Measurements from ENCODE around the gene SPACA7. TPM values are rescaled to one million over a fixed set of nuclear protein-coding genes. Genes with fewer than 3 reads are reported as not detected.

SPACA7 gene
- total RNA-seq, 4 donors from 2014 or later, result not detected

DNA sequence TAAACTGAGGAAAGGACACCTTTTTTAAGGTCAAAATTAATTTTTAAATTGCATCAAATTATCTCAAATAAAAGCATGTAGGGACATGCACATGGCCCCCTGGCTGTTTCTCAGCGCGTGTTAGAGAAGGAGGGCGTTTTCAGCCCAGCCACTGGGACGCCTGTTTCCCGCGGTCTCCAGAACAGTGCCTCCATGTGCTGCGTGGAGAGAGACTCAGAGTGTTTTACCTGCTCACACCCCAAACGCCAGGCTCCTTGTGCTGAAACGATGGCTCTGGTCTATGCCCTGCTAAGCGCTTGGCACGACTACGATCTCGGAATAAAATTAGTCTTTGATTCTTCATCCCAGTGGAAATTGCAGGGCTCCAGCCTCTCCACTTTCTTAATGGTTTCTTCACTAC lies 20.0 kb upstream of the SPACA7 start:
- no peak overlapping the region for H3K4me3 ChIP-seq
- H3K36me3 ChIP-seq, result no peaks in the 10 kb centered on the region
- H3K27me3 ChIP-seq, result no peaks in the 10 kb centered on the region
- peaks cover 0 to 5% (median 0%) of the 10 kb centered on the region in 4 donors for H3K9me3 ChIP-seq
- H3K4me1 ChIP-seq, result no peaks in the 10 kb centered on the region
- H3K27ac ChIP-seq, result no peak overlapping the region
- DNase-seq, result no peak
- TF ChIP-seq POLR2A (IDR thresholded peaks at IDR 0.05), result no peak
- TF ChIP-seq CTCF (IDR thresholded peaks at IDR 0.05), result no peak

- no peak for TF ChIP-seq CTCF (IDR thresholded peaks at IDR 0.05)
- TF ChIP-seq POLR2A (IDR thresholded peaks at IDR 0.05), result no peak
- no peak for DNase-seq
- no peaks in the 10 kb centered on the region for H3K27me3 ChIP-seq
- H3K9me3 ChIP-seq, result peaks cover 0 to 5% (median 0%) of the 10 kb centered on the region in 4 donors
- H3K36me3 ChIP-seq, result no peaks in the 10 kb centered on the region
- no peak overlapping the region for H3K27ac ChIP-seq
- H3K4me1 ChIP-seq, result no peaks in the 10 kb centered on the region
- no peak overlapping the region for H3K4me3 ChIP-seq
Observed at GRCh38 chr13:112358156-112358555, 18.0 kb upstream of the SPACA7 start.

- Histone ChIP-seq H3K36me3 (no peaks in the 10 kb centered on the region), H3K9me3 (peaks cover 0 to 9% (median 4%) of the 10 kb centered on the region in 4 donors), H3K4me1 (no peaks in the 10 kb centered on the region), H3K4me3 (no peak overlapping the region), H3K27ac (no peak overlapping the region), H3K27me3 (no peaks in the 10 kb centered on the region)
- TF ChIP-seq CTCF (IDR thresholded peaks at IDR 0.05) (no peak), POLR2A (IDR thresholded peaks at IDR 0.05) (no peak)
- no peak for DNase-seq
Observed at GRCh38 chr13:112362021-112362420, 14.1 kb upstream of the SPACA7 start.

DNA sequence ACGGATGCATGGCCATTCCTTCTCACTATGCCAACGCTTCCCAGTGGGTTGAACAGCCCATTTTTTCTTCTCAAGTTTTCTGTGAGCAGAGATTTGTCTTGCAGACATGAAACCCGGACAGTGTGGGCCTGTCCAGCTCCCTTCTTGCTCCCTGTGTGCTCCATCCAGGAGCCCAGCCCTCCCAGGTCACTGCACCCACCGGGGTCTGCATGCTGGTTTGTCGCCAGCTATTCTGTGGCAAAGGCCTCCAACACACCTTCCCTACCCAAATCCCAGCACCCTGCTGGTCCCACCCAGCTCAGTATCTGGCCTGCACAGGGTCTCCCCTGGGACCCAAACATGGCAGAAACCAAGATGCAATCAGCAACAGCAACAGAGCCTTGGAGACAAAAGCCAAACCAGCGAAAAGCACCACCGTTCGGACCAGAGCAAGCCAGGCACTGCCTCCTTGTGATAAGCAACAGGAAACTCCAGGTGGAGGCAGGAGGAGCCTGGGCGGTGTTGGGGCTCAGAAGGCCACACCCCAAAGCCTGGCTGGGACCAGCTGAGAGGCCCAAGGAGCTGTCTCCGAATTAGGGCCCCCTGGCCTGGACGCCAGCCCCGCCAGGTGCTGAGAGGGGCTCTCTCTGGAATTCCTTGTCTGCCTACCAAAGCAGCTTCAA lies 12.2 kb upstream of the SPACA7 start:
- H3K4me3 ChIP-seq, result no peak overlapping the region
- peaks cover 0 to 9% (median 4%) of the 10 kb centered on the region in 4 donors for H3K9me3 ChIP-seq
- DNase-seq, result no peak
- H3K27ac ChIP-seq, result no peak overlapping the region
- H3K36me3 ChIP-seq, result no peaks in the 10 kb centered on the region
- no peaks in the 10 kb centered on the region for H3K27me3 ChIP-seq
- no peaks in the 10 kb centered on the region for H3K4me1 ChIP-seq
- TF ChIP-seq POLR2A (IDR thresholded peaks at IDR 0.05) (no peak), CTCF (IDR thresholded peaks at IDR 0.05) (no peak)

GRCh38 chr13:112366907-112367646 lies 9.1 kb upstream of the SPACA7 start:
- no peaks in the 10 kb centered on the region for H3K4me1 ChIP-seq
- H3K36me3 ChIP-seq, result no peaks in the 10 kb centered on the region
- no peaks in the 10 kb centered on the region for H3K27me3 ChIP-seq
- peaks cover 0 to 8% (median 2%) of the 10 kb centered on the region in 4 donors for H3K9me3 ChIP-seq
- no peak for DNase-seq
- H3K27ac ChIP-seq, result no peak overlapping the region
- no peak for TF ChIP-seq POLR2A (IDR thresholded peaks at IDR 0.05)
- no peak overlapping the region for H3K4me3 ChIP-seq

- DNase-seq, result no peak
- Histone ChIP-seq H3K27me3 (no peaks in the 10 kb centered on the region), H3K4me3 (no peak overlapping the region), H3K4me1 (no peaks in the 10 kb centered on the region), H3K27ac (no peak overlapping the region), H3K9me3 (peaks cover 0 to 8% (median 2%) of the 10 kb centered on the region in 4 donors), H3K36me3 (no peaks in the 10 kb centered on the region)
- TF ChIP-seq POLR2A (IDR thresholded peaks at IDR 0.05), result no peak
- TF ChIP-seq CTCF (IDR thresholded peaks at IDR 0.05), result no peak
Observed at GRCh38 chr13:112368883-112369282, 7.3 kb upstream of the SPACA7 start.
